ENCODE results near the gene ANO5.

Gene ANO5

DNA sequence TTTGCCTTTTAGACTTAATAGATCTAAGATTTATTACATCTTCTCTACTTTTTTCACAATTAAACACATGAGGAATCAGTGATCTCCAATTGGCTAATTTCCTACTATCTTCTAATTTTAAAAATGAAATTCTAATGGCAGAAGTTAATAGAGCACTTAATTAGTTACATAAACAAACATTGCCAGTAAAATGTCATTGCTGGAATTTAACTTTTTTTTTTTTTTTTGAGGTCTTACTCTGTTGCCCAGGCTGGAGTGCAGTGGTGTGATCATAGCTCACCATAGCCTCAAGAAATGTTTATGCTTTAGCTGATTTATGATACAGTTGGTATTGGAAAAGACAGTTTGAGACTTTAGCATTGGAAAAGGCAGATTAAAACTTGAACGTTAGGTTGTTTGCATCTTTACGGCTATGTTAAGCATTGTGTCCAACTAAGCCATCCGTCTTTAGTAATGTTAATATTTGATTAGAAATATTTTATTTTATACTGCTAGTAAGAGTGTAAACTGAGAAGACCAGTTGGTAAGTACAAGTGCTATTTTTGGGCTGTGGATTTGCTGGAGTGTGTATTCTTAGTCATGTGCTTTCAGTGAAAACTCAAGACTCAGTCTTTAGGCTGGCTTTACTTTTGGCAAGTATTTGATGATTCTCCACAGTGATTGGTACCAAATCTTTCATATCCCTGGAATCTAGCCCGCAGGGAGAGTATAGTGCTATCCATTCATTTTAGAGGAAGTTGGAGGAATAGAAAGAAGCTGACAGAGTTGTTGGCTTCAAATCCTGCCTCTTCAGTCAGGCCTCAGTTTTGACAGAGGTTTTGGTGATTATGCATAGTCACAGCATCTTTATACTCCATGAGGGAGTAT, 4.5 kb downstream of the ANO5 start:
- TF ChIP-seq, protein P1, sequence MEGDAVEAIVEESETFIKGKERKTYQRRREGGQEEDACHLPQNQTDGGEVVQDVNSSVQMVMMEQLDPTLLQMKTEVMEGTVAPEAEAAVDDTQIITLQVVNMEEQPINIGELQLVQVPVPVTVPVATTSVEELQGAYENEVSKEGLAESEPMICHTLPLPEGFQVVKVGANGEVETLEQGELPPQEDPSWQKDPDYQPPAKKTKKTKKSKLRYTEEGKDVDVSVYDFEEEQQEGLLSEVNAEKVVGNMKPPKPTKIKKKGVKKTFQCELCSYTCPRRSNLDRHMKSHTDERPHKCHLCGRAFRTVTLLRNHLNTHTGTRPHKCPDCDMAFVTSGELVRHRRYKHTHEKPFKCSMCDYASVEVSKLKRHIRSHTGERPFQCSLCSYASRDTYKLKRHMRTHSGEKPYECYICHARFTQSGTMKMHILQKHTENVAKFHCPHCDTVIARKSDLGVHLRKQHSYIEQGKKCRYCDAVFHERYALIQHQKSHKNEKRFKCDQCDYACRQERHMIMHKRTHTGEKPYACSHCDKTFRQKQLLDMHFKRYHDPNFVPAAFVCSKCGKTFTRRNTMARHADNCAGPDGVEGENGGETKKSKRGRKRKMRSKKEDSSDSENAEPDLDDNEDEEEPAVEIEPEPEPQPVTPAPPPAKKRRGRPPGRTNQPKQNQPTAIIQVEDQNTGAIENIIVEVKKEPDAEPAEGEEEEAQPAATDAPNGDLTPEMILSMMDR (conservative IDR thresholded peaks at IDR 0.05; ENCODE audit: low read depth, low read length), result no peak
- no peak for DNase-seq (ENCODE audit: low read depth)
- H3K4me3 ChIP-seq (ENCODE audit: low read depth, low read length), result no peak overlapping the region

DNA sequence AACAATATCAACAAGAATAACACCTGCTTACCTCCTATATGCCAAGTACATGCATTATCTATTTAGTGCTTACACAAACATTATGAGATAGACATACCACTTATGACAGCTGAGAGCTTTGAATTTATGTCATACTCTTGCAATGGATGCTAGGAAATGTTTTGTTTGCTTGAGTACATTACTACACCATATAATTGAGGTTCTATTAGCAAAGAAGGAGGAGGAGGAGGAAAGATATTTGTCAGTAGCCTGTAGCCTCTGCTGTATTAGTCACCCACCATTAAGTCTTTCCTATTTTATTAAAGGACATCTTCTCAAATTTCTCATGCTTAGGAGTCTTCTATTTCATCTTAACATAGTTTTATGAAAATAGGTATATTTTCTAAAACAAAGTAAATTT, 6.4 kb downstream of the ANO5 start:
- no peak for DNase-seq (ENCODE audit: low read depth)
- TF ChIP-seq, protein P1 (conservative IDR thresholded peaks at IDR 0.05; ENCODE audit: low read depth, low read length), result no peak
- H3K4me3 ChIP-seq (ENCODE audit: low read depth, low read length), result no peak overlapping the region

DNA sequence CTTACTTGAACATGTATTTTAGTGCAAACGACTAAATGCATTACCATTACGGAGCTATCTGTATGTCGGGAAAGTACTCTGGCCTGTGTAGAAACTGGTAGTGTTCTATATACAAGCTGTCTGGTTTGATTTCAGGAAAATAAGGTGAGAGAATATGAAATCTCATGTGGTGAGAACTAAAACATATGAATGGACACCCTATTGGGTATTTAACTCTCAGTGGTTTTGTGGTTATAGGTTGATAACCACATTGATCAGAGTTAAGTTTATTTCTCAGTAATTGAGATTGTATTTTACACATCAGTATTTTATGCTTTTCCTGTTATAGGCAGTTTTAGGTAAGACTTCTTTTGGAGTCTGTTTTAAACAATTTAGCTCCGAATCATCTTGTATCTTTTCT, 10.4 kb downstream of the ANO5 start:
- DNase-seq (ENCODE audit: low read depth), result no peak
- TF ChIP-seq, protein P1 (conservative IDR thresholded peaks at IDR 0.05; ENCODE audit: low read depth, low read length), result no peak
- no peak overlapping the region for H3K4me3 ChIP-seq (ENCODE audit: low read depth, low read length)

DNA sequence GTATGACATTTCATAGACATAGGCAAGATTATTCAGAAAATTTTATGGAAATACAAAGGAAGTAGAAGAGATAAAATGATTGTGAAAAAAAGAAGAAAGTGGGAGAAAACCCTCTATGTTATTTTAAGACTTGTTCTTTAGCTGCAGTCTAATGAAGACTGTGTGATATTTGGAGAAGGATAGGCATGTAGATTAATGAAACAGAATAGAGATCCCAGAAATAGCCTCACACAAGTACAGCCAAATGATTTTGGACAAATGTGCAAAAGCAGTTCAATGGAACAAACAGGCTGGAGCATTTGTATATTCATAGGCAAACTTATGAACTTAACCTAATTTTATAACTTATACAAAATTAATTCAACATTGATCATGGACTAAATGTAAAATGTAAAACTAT, 14.3 kb downstream of the ANO5 start:
- H3K4me3 ChIP-seq (ENCODE audit: low read depth, low read length), result no peak overlapping the region
- TF ChIP-seq, protein P1 (conservative IDR thresholded peaks at IDR 0.05; ENCODE audit: low read depth, low read length), result no peak
- no peak for DNase-seq (ENCODE audit: low read depth)

DNA sequence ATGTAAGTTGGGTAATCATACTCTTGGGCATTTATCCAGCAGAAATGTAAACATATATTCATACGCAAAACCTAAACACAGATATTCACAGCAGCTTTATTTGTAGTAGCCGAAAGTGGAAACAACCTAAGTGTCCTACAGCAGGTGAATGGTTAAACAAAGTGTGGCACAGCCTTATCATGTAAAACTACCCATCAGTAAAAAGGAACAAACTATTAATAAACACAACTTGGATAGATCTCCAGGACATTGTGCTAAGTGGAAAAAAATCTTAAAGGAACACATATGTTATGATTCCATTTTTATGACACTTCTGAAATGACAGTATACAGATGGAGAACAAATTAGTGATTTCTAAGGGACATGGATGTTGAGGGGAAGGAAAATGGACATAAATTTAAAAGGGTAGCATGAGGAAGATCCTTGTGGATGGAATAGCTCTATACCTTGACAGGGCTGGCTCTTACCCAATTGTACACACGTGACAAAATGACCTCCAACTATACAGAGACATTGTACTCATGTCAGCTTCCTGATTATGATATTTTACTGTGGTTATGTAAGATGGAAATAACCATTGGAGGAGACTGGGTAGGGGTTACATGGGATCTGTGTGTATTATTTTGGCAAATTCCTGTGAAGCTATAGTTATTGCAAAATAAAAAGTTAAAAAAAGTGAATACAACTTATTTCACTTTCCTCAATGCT, 15.4 kb downstream of the ANO5 start:
- TF ChIP-seq, protein P1 (conservative IDR thresholded peaks at IDR 0.05; ENCODE audit: low read depth, low read length), result no peak
- no peak for DNase-seq (ENCODE audit: low read depth)
- no peak overlapping the region for H3K4me3 ChIP-seq (ENCODE audit: low read depth, low read length)

DNA sequence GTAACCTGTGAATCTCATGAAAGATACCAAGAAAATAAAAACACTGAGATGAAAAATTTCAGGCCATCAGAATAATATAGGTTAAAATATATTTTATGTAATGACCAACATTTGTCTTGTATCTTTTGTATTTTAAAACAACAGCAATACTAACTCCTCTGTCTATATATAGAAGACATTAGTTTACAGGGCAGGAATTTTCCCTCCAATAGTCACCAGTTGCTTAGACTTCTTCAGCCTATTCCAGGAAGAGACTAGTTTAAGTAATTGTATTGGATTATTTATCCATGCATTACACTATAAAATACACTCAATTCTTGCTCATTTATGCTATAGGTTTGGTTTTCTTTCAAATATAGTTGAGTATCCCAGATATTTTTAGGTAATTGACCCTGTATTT, 24.1 kb downstream of the ANO5 start:
- no peak overlapping the region for H3K4me3 ChIP-seq (ENCODE audit: low read depth, low read length)
- TF ChIP-seq, protein P1 (conservative IDR thresholded peaks at IDR 0.05; ENCODE audit: low read depth, low read length), result no peak
- no peak for DNase-seq (ENCODE audit: low read depth)
